Activated gamma-delta T cell (primary cell): ENCODE results near the gene GPR17.

Experiments
- DNase-seq: peaks from one replicate; lab custom pipeline; 2025; lab: John Stamatoyannopoulos, UW

The GPR17 gene

DNA sequence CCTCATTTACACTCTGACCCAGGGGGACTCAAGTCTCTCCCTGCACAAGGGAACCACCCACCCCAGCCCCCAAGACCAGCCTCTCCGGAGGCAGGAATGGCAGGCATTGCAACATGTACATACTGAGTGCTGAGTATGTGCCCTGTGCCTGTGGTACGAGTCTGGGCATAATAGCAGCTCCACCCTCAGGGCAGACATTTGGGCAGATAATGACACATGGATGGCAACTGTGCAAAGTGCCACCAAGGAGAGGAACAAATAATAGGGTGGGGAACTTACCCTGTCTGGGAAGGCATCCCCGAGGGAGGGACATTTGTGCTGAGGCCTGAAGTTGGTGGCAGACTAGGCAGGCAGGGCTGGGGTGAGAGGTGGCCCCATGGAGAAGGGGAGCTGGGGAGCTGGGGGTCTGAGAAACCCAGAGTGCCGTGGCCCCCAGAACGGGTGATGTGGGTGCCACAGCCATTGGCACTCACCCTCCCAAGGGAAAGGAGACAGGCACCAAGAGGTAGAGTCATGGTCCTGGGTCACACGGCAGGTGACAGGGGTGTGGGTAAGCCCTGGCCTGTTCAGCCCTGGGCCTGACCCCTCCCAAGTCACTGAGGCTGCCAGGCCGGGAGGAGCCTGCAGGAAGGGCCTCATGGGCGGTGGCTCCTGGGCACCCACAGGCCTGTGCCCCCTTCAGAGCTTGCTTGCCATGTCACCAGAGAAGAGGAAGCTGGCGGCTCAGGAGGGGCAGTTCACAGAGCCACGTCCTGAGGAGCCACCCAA is 15.7 kb upstream of the GPR17 start:
- DNase-seq = no peak

- no peak for DNase-seq
These were observed 15.0 kb upstream of the GPR17 start for GRCh38 chr2:127630864-127631540.

- no peak for DNase-seq
These were observed 14.4 kb upstream of the GPR17 start for GRCh38 chr2:127631541-127631996.

- DNase-seq = no peak
These were observed 13.9 kb upstream of the GPR17 start for GRCh38 chr2:127631997-127632581.

- DNase-seq = no peak
These were observed 13.1 kb upstream of the GPR17 start for GRCh38 chr2:127632592-127633489.

GRCh38 chr2:127633556-127634065 is 12.3 kb upstream of the GPR17 start:
- DNase-seq = no peak

DNA sequence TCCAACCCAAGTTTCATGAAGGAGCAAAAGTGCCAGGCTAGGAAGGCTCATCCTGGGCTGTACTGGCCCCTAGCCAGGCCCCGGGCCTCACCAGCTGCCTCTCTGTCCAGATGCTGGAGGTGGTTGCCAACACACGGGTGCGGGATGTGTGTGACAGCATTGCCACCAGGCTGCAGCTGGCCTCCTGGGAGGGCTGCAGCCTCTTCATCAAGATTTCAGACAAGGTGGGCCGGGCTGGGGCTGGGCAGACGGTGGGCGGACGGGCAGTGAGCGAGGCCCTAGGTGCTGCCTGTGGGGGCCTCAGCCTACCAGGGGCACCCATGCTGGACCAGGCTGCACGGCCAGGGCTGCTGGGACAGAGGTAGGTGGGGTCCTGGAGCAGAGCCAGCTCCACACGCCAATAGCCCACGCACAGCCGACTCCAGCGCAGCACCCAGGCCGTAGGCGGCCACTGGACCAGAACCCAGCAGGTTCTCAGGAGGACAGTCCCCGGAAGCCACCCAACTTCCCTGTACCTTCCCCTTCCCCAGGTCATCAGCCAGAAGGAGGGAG is 11.8 kb upstream of the GPR17 start:
- no peak for DNase-seq

- no peak for DNase-seq
These were observed 11.2 kb upstream of the GPR17 start for GRCh38 chr2:127634626-127635379.

- DNase-seq = no peak
These were observed 10.3 kb upstream of the GPR17 start for GRCh38 chr2:127635380-127636237.

GRCh38 chr2:127636248-127637235 is 9.4 kb upstream of the GPR17 start:
- no peak for DNase-seq

GRCh38 chr2:127637236-127637630 is 8.7 kb upstream of the GPR17 start:
- DNase-seq = no peak

- DNase-seq = no peak
These were observed 8.2 kb upstream of the GPR17 start for GRCh38 chr2:127637725-127638252.

- DNase-seq = no peak
These were observed 7.4 kb upstream of the GPR17 start for GRCh38 chr2:127638361-127639110.

- no peak for DNase-seq
These were observed 6.9 kb upstream of the GPR17 start for GRCh38 chr2:127639111-127639474.

DNA sequence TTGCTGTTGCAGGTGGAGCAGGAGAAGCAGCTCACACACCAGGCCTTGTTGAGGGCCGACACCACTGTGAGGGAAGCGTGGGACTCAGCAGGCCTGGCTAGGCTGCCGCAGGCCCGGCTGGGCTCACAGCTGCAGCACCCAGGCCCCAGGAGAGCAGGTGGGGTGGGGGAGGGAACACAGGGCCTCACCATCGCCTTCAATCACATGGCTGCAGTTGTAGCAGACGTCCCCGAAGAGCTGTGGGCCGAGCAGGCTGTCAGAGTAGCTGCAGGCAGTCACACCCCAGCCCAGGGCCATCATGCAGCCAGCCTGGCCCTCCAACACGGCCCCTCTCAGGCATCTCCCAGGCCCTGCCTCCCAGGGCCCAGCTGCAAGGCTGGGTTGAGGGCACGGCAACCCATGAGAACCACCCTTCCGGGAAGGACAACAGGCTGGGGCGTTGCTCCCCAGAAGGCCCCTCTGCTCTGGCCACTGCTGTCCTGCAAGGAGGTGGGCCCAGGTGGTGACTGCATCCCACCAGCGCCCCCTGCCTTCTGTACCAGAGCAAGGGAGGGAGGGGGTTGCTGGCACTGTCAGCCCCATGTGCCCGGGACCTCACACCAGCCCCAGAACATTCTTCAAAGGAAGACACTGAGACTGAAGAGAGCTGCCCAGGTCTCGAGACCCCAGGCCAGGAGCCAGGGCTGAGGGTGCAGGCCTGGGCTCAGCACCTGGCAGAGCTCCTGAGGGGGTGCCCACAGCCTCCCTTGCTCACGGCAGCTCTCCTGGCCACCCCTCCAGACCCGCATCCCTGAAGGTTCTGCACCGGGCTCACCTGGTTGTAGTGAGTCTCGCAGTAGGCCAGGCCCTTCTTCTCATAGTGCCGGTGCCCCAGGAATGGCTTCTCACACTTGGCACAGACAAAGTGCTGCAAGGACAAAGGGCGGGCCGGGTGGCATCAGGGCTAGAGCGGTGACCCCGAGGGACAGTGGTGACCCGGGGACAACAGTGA is 5.6 kb upstream of the GPR17 start:
- DNase-seq = no peak

DNA sequence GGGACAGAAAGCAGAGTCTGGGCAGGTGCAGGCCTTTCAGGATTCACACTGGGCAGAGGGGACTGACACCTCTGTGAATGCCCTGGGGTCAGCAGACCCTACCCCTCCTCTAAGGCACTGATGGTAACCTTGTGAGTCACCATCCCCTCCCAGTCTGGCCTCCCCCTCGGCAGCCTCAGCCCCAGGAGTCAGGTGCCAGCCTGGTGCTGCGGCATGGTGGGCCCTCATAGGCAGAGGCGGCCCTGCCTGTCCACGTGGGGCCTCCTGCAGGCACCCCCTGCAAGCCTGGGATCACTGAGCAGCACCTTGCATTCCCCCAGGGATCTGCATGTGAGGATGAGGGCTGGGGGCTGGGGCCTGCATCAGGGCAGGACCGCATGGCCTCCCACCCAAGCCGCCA is 4.8 kb upstream of the GPR17 start:
- no peak for DNase-seq
